GM11168 (cell line): Measurements from ENCODE around the gene SAMHD1.
"Not testable (repeated sequence)": the region's sequence is repeated elsewhere in the genome, so short reads cannot be mapped to it uniquely, and the experiment has no call there.

Experiments used
- in situ Hi-C: fragments of 300-500 bp; cut with MboI; formaldehyde crosslinking; loops from one replicate; pipeline ENCODE4 v1.12.0; 2022; ENCODE audit warnings: low sequenced_read_pairs; ENCODE audit not compliant: unreplicated experiment

SAMHD1 gene

DNA sequence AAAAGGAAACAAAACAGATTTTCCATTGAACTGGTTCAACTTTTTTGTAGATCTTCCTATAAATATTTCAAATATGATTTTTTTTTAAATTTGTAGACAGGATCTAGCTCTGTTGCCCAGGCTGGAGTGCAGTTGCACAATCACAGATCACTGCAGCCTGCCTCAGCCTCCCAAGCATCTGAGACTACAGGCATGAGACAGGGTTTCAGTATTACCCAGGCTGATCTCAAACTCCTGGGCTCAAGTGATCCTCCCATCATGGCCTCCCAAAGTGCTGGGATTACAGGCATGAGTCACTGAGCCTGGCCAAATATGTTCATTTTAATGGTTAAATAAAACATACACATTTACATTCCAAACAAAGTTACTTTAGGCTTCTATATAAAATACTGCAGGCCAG, 33.6 kb downstream of the SAMHD1 start:
- in situ Hi-C loops: no loop called here

DNA sequence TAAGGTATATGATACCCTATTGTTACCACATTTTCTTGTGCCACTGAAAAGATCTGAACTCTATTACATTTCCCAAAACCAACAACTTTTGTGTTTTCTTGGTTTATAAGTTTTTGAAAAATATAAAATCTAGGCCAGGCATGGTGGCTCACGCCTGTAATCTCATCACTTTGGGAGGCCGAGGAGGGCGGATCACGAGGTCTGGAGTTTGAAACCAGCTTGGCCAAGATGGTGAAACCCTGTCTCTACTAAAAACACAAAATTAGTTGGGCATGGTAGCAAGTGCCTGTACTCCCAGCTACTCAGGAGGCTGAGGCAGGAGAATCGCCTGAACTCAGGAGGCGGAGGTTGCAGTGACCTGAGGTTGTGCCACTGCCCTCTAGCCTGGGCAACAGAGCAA, 34.3 kb downstream of the SAMHD1 start:
- in situ Hi-C loops: no loop called here

DNA sequence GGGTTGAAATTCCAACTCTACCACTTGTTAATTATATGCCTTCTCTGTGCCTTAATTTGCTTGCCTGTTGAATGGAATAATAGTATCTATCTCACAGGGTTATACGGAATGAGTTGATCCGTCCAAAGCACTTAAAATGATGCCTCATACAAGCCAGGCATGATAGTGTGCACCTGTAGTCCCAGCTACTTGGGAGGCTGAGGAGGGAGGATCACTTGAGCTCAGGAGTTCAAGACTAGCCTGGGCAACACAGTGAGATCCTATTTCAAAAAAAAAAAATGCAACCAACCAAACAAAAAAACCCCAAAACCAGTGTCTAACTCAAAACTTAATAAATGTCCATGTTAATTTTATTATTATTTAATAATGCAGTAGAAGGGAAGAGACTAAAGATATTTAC, 35.3 kb downstream of the SAMHD1 start:
- in situ Hi-C loops: no loop called here

DNA sequence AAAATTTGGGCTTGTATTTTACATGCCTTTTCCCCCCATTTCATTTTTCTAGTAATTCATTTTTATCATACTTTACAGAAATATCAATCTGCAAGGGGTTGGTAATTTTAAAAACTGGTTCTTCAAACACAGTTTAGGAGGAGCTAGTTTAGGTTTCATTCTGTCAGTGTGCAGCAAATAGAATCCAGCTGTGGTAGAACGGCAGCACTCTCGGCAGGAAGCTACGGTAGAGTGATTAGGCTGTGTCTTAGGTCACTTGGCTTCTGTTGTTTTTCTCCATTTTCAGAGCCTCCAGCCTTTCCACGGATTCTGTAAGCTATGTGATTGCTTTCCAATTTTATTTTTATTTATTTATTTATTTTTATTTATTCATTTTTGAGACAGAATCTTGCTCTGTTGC, 42.9 kb downstream of the SAMHD1 start:
- in situ Hi-C loops: no loop called here

DNA sequence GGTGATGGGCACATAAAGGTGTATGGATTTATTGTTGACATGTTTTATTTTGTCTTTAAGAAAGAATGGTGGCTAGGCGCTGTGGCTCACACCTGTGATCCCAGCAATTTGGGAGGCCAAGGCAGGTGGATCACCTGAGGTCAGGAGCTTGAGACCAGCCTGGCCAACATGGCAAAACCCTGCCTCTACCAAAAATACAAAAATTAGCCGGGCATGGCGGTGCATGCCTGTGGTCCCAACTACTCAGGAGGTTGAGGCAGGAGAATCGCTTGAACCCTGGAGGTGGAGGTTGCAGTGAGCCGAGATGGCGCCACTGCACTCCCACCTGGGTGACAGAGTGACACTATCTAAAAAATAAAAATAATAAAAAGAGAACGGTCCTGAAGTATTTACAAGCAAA, 45.4 kb downstream of the SAMHD1 start:
- in situ Hi-C loops: not testable (repeated sequence)

DNA sequence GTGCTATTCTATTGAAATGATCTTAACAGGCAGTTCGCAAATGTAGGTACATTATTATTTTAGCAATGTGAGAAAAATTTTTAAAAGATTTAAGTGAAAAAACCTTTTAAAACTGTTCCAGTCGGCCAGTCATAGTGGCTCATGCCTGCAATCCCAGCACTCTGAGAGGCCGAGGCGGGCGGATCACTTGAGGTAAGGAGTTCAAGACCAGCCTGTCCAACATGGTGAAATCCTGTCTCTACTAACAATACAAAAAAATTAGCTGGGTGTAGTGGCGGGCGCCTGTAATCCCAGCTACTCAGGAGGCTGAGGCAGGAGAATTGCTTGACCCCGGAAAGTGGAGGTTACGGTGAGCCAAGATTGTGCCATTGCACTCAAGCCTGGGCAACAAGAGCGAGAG, 45.9 kb downstream of the SAMHD1 start:
- in situ Hi-C loops: not testable (repeated sequence)

DNA sequence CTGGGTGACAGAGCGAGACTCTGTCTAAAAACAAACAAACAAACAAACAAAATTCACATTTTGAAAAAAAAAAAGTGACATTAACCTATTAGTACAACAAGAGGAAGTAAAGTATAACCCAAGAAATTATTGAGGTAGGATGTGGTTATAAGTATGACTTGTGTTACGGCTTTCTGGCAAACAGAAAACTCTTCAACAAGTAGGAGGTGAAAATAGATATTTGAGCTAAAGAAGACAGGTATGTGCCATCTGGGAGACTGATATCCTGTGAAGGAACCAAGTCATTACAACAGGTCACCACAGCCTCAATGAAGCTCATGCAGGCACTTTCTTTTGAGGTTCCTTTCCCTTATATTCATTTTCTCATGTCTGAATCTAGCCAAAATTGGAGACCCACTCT, 46.8 kb downstream of the SAMHD1 start:
- in situ Hi-C loops: no loop called here

DNA sequence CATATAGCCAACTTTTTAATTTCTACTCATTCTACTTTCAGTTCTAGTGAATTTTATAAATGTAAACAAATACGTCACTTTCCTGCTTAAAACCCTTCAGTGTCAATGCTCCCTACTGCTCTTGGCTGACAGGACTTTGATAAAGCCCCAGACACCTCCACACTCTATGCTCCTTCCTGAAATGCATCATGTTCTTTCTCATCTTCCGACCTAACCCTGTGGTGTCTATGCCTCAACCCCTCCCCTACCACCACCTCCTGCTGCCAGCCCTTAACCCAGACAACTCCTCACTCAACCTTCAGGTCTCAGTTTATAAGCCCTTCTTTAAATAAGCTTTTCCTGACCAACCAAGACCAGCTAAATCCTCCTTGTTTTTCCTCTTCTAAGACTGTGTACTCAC, 56.5 kb downstream of the SAMHD1 start:
- in situ Hi-C loops: loop anchor here (25.0 kb wide), 1 partner anchor 283 kb away; the partner anchor contains the start of gene RAB5IF

DNA sequence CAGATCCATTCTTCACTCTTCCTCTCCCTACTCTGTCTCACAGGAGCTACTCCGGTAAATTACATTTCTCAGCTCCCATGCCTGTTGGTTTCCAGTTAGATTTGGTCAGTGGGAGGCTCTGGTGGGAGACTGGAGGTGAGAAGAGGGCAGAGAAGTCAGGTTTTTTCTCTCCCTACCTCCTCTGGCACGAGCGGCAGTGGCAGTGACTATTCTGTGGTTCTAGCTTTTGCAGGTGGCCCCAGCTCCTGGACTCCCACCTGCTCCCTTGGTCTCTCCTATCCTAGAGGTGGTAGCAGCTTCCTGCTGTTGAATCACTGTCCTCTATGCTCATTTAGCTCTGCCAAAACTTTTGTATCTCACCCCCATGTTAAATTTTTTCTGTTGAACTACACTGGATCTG, 57.7 kb downstream of the SAMHD1 start:
- in situ Hi-C loops: loop anchor here (25.0 kb wide), 1 partner anchor 282 kb away; the partner anchor contains the start of gene RAB5IF

DNA sequence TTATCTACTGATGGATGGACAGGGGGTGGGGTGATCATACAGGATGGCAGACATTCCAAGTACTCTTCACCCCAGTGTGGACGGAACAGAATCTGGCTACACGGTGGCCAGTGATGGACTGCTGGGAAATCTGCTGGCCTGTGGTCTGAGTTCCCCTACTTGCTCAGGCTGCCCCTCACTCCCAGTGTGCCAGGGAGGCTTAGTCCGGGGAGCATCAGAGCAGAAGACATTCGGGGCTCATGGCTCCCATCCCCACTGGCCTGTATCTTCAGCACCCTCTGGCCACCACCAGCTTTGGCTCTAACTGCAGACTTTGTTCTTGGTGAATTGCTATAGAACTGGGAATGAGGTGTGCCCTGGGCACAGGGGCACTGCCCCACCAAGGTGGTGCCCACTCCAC, 60.3 kb downstream of the SAMHD1 start:
- in situ Hi-C loops: loop anchor here (25.0 kb wide), 1 partner anchor 279 kb away; the partner anchor contains the start of gene RAB5IF

DNA sequence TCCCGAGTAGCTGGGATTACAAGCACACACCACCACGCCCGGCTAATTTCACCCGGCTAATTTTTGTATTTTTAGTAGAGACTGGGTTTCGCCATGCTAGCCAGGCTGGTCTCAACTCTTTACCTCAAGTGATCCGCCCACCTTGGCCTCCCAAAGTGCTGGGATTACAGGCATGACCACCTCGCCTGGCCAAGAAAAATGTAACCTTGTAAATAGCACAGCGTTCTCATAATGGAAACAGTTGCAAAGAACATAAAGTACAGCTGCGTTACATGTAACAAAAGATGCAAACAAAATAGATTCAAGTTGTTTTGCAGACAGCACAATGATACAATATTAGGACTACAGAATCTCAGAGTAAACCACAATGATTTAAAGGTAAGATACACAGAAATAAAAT, 60.9 kb downstream of the SAMHD1 start:
- in situ Hi-C loops: loop anchor here (25.0 kb wide), 1 partner anchor 278 kb away; the partner anchor contains the start of gene RAB5IF

DNA sequence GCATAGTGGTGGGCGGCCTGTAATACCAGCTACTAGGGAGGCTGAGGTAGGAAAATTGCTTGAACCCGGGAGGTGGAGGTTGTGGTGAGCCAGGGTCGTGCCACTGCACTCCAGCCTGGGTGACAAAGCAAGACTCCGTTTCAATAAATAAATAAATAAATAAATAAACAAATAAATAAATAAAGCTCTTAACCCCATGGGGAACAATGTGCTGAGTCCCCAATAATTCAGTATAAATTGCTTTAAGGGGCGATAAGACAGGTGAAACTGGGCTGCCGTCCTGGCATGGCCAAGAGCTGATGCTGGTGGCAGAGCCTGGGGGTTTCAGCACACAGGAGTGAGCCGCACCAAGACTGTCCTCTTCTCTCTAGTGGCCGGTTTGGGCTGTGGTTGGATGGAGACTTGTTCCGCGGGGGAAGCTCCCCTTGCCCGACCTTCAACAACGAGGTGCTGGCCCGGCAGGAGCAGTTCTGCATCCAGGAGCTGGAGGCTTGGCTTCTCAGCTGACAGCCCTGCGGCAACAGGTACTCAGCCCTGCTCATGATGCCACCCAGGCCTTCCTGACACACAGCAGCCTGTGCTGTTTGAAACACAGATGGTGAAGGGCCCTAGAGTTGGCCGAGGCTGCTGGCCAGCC, 62.5 kb downstream of the SAMHD1 start:
- in situ Hi-C loops: loop anchor here (25.0 kb wide), 1 partner anchor 277 kb away; the partner anchor contains the start of gene RAB5IF

DNA sequence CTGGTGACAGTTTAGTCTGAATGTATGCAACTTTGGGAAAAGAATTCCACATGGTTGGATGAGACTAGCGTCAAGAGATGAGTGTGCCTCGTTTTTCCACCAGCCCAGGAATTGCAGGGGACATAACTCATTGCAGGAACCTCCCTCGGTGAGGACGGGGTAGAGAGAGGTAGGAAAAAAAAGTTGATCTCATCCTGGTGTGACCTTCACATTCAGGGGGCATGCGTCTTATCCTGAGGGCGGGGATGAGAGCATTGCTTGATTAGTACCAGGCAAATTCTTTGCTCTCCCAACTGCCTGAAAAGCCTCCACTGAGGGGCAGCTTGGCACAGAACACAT, 63.8 kb downstream of the SAMHD1 start:
- in situ Hi-C loops: loop anchor here (25.0 kb wide), 1 partner anchor 275 kb away; the partner anchor contains the start of gene RAB5IF

DNA sequence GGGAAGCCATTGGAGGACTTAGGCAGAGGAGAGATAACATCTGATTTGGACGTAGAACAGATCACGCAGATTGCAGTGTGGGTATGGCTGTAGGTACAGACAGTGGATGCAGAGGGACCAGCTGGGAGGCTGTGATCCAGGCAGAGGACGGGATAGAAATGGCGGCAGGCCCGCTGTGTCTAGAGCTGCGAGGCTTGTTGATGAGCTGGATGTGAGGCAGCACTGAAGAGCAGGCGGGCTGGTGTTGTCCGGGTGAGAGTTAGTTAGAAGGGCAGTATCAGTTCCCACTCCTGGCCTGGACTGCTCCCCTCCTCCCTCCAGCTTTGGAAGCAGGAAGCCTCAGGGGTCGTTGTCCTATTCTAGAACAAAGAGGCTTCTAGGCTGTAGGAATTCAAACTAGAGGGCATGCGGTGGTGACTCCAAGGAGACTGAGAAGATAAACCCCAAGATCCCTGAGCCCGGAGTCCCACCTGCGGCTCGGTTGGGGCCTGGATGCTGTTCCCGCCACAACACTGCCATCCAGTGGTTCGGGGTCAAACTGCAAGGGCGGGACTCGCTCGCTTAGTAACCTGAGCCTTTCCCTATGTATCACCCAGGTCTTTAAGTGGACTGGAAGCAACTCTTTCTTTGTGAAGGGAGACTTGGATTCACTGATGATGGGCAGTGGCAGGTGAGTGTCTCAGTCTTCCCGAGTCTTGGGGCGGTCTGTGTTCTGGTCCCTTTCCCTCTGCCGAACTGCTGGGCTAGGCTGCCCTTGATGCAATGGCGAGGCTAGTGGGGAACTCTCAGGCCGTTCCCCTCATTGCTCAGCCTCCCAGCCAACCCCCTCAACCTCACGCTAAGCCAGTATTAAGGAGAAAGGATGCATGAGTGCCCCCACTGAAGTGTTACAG, 64.4 kb downstream of the SAMHD1 start:
- in situ Hi-C loops: loop anchor here (25.0 kb wide), 1 partner anchor 275 kb away; the partner anchor contains the start of gene RAB5IF

DNA sequence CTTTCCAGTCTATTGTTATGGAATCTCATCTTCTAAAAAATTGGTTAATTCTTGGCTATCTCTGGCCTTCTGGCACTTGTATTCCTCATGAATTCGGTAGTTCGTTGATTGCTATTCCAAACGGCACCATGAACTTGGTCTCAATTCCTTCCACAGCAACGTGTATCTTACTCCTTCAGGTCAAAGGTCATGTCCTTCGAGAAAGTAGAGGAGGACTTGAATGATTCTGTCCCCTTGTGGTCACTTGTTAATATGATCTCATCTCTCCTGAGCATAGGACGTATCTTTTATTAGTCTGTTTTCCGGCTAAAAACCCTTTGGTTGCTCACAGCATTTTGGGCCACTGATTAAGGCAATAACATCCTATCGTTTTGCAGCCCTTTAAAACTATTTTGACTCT, 66.2 kb downstream of the SAMHD1 start:
- in situ Hi-C loops: loop anchor here (25.0 kb wide), 1 partner anchor 273 kb away; the partner anchor contains the start of gene RAB5IF

DNA sequence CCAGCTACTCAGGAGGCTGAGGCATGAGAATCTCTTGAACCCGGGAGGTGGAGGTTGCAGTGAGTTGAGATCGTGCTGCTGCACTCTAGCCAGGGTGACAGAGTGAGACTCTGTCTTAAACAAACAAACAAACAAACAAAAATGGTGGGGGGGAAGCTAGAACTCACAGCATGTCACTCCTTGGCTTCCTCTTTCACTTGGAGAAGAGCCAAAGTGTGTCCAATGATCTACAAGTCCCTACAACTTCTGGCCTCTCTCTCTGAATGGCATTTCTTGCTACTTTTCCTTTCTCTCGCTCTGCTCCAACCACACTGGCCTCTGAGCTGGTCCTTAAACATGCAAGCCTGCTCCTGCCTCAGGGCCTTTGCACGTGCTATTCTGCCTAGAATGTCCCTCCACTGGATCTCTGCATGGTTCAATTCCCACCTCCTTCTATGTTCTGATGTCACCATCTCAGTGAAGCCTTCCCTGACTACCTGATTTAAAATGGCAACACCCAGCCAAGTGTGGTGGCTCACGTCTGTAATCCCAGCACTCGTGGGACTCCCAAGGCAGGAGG, 67.5 kb downstream of the SAMHD1 start:
- in situ Hi-C loops: loop anchor here (25.0 kb wide), 1 partner anchor 272 kb away; the partner anchor contains the start of gene RAB5IF

DNA sequence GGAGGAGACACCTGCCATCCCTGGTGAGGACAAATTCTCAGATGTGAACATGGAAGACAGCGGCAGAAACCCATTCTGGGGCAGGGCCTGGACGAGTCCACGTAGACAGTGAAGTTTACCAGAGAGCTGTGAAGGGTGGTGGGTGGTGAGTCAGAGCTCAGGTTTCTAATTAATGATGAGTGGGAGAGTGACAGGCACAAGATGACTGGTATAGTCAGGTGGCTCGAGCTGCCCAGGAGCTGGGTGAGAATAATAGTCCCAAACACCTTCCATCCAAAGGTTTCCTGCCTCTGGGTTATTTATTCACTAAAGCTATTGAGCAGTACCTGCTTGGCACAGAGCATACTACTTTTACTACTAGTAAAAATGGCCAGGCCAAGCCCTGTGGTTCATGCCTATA, 69.6 kb downstream of the SAMHD1 start:
- in situ Hi-C loops: loop anchor here (25.0 kb wide), 1 partner anchor 270 kb away; the partner anchor contains the start of gene RAB5IF

DNA sequence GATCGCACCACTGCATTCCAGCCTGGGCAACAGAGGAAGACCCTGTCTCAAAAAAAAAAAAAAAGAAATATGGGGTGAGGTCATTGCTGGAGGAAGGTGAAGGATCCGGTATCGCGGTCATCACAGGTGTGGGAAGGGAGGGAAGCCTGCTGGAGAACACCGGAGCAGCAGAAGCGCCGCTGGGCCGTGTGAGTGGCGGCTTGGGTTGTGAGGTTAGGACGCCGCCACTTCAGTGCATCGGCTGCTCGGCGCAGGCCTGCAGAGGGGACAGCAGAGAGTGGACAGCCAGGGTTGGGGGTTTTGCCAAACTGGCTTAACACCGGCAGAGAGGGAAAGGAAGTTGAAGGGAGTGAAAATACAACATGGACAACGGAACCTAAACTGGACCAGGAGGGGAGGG, 70.2 kb downstream of the SAMHD1 start:
- in situ Hi-C loops: loop anchor here (25.0 kb wide), 1 partner anchor 269 kb away; the partner anchor contains the start of gene RAB5IF

DNA sequence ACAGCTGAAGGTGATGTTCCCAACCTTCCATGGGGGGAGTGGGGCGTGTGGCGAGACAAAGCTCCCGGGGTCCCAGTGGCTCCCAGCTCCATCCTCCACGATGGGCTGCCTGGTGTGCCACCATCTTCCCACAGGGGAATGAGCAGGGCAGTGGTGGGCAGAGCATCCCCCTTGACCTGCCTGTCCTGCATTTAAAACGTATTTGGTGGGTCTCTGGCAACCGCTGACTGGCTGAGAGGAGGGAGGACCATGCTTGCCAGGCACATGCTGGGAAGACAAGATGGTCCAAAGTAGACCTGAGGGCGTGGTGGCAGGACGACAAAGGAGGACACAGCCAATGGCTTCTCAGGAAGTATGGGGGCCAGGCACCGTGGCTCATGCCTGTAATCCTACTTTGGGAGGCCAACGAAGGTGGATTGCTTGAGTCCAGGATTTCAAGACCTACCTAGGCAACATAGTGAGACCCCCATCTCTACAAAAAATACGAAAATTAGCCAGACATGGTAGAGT, 70.7 kb downstream of the SAMHD1 start:
- in situ Hi-C loops: loop anchor here (25.0 kb wide), 1 partner anchor 268 kb away; the partner anchor contains the start of gene RAB5IF

DNA sequence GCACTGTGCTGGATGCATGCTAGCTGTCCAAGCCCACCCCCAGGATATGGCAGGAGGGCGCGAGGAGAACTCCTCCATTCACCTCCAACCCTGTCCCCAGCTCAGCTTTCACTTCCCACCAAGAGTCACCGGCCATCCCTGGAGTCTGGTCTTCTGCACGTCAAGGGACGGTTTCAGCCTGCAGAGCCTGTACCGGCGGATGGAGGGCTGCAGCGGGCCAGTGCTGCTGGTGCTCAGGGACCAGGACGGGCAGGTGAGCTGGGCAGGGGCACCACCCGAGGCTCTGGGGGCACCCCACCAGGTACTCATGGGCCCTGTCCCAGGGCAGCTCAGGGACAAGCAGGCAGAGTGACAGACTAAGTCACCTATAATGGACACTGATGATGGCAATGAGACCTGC, 72.6 kb downstream of the SAMHD1 start:
- in situ Hi-C loops: loop anchor here (25.0 kb wide), 1 partner anchor 267 kb away; the partner anchor contains the start of gene RAB5IF
